ENCODE data around the gene TULP4.
"Not testable (repeated sequence)": the region's sequence is repeated elsewhere in the genome, so short reads cannot be mapped to it uniquely, and the experiment has no call there.

Gene TULP4

GRCh38 chr6:158467923-158468322 is 155.7 kb downstream of the TULP4 start:
- TF ChIP-seq CTCF (IDR thresholded peaks at IDR 0.05; ENCODE audit: low read depth, low read length, missing control alignments), result no peak
- H3K4me3 ChIP-seq (ENCODE audit: low read depth, low read length), result no peak overlapping the region
- no peak for DNase-seq (ENCODE audit: low read depth)

DNA sequence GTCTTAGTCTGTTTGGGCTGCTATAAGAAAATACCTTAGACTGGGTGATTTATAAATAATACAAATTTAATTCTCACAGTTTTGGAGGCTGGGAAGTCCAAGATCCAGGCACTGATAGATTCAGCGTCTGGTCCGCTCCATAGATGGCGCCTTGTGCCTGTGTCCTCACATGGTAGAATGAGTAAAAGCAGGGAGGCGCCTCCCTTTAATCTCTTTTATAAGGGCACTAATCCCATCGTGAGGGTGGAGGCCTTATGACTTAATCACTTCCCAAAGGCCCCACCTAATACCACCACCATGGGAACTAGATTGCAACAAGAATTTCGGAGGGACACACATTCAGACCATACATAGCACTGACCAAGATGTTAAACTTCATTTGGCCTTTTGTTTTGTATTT is 156.4 kb downstream of the TULP4 start:
- H3K4me3 ChIP-seq (ENCODE audit: low read depth, low read length), result no peak overlapping the region
- no peak for DNase-seq (ENCODE audit: low read depth)
- TF ChIP-seq CTCF (IDR thresholded peaks at IDR 0.05; ENCODE audit: low read depth, low read length, missing control alignments), result no peak

DNA sequence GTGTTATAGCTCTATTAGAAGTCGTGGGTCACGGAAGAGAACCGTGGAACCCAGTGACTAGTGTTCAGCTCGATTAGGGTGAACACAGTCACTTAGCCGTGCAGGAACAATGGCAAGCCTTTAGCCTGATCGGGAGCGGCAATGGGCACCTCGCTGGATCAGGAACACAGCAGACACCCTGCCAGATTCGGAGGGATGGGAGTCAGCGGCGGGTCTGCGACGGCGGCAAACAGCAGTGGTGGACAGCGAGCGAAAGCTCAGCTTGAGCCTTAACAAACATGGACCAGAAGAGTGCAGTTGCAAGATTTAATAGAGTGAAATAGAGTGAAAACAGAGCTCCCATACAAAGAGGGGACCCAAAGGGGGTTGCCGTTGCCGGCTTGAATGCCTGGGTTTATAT is 157.8 kb downstream of the TULP4 start:
- not testable (repeated sequence) for DNase-seq (ENCODE audit: low read depth); H3K4me3 ChIP-seq (ENCODE audit: low read depth, low read length)

- no peak for TF ChIP-seq CTCF (IDR thresholded peaks at IDR 0.05; ENCODE audit: low read depth, low read length, missing control alignments)
- no peak overlapping the region for H3K4me3 ChIP-seq (ENCODE audit: low read depth, low read length)
- DNase-seq (ENCODE audit: low read depth), result no peak
Measured at GRCh38 chr6:158471339-158471738, 159.1 kb downstream of the TULP4 start.

DNA sequence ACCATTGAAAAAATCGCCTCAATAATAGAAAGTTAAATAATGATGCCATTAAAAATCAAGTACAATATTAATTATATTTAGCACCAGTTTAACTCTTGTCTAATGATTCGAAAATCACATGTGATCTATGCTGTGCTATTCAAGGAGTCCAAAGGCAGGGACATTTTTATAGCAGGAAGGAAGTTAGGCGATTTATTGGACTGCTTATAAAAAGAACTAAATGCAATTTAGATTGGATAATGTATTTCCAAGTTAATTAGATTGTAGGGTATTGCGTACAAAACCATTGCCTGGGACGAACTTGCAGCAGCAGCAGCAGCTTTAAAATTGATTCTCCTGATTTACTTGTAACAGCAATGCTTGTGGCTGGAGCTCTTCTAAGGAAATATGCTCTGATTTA is 160.2 kb downstream of the TULP4 start:
- no peak overlapping the region for H3K4me3 ChIP-seq (ENCODE audit: low read depth, low read length)
- no peak for DNase-seq (ENCODE audit: low read depth)
- no peak for TF ChIP-seq CTCF (IDR thresholded peaks at IDR 0.05; ENCODE audit: low read depth, low read length, missing control alignments)

DNA sequence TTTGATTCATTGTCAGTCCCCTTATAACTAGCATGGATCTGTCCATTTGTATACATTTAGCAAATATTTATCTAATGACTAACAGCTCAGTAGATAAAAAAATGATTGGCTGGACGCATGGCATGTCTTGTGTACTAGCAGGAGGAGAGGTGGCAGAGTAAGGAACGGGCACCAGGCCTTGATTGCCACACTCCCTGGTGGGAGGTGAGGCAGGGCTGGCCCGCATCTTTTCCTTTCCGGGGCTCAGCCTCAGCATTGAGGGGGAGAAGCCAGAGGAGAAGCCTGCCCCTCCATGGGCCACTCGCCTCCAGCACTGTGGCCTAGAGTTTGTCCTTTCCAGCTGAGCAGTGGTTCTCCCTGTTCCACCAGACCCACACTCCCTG is 162.7 kb downstream of the TULP4 start:
- peak overlapping the region; percentile 17 for H3K4me3 ChIP-seq (ENCODE audit: low read depth, low read length)
- TF ChIP-seq CTCF (IDR thresholded peaks at IDR 0.05; ENCODE audit: low read depth, low read length, missing control alignments), result no peak
- DNase-seq (ENCODE audit: low read depth), result no peak

DNA sequence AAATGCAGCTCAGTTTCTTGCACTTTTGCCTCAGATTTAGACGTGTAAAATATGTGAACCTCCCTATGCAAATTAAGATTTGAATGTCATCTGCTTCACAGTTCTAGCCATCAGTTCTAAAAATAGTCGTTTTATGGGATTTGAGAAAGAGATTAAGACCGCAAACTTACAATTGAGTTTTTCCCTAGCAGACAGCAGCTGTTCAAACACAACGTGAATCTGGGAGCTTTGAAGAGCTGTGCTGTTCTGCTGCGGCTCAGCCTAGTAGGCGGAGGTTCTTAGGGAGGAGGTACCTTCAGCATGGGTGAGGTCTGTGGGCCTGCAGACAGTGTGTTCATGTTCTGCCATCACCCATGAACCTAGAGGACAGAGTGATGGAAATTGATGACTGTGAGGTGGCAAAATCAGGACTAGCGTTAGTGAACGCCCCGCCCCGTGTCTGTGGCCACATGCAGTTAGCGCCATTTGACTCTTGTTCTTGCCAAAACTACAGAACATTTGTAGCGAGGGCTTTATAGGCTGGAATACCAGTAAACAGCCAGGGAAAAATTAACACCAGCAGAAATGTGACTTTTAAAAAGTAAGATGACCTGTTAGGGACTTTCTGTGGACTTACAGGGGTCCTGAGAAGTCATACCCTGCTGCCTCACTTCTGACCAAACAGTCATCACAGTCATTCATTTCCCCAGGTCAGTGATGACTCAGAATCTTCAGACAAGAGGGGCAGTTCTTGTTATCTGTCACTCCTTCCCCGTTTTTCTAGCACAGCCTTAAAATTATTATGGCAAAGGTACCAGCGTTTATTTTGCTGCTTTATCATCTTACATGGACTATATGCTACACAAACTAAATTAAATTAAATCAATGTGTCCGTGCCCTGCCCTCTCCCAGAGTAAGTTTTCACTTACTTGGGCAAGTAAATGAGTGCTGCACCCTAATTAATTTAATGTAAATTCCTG is 163.4 kb downstream of the TULP4 start:
- peak overlapping the region; percentile 22; the same call in 1 of the 2 replicates for H3K4me3 ChIP-seq (ENCODE audit: low read depth, low read length)
- no peak for TF ChIP-seq CTCF (IDR thresholded peaks at IDR 0.05; ENCODE audit: low read depth, low read length, missing control alignments)
- DNase-seq (ENCODE audit: low read depth), result peak; percentile 62
